Parathyroid adenoma (tissue), 2 donors: Measurements from ENCODE around the gene ITPKB.

Experiments
- H2AFZ ChIP-seq: fragments of 300-600 bp; sonication (generic); one replicate; pipeline ENCODE4 v1.7.0; 2017; ENCODE audit warnings: antibody characterized with exemption, mild to moderate bottlenecking
- H3K27ac ChIP-seq: fragments of 300-600 bp; sonication (generic); one replicate; pipeline ENCODE4 v1.7.0; 2017
- H3K27me3 ChIP-seq: fragments of 300-600 bp; sonication (generic); one replicate; pipeline ENCODE4 v1.7.0; 2017; ENCODE audit warnings: low read length; ENCODE audit not compliant: control insufficient read depth, insufficient read depth
- H3K36me3 ChIP-seq: fragments of 300-600 bp; sonication (generic); one replicate; pipeline ENCODE4 v1.7.0; 2017; ENCODE audit warnings: low read length; ENCODE audit not compliant: control insufficient read depth, insufficient read depth
- H3K4me1 ChIP-seq: fragments of 300-600 bp; sonication (generic); one replicate; pipeline ENCODE4 v1.7.0; 2017; ENCODE audit warnings: control low read depth
- H3K4me2 ChIP-seq: fragments of 300-600 bp; sonication (generic); one replicate; pipeline ENCODE4 v1.7.0; 2017; ENCODE audit warnings: low read length
- H3K4me3 ChIP-seq: fragments of 300-600 bp; sonication (generic); one replicate; pipeline ENCODE4 v1.7.0; 2017; ENCODE audit warnings: low read depth, low read length
- H3K79me2 ChIP-seq: fragments of 300-600 bp; sonication (generic); one replicate; pipeline ENCODE4 v1.7.0; 2017; ENCODE audit warnings: control low read depth
- H3K9ac ChIP-seq: fragments of 300-600 bp; sonication (generic); one replicate; pipeline ENCODE4 v1.7.0; 2017; ENCODE audit warnings: mild to moderate bottlenecking
- H3K9me3 ChIP-seq: fragments of 300-600 bp; sonication (generic); one replicate; pipeline ENCODE4 v1.7.0; 2017; ENCODE audit warnings: low read length; ENCODE audit not compliant: control insufficient read depth
- TF ChIP-seq, protein P1 (sequence below): fragments of 300-600 bp; sonication (generic); IDR thresholded peaks from one replicate; pipeline ENCODE4 v1.7.0; 2017; ENCODE audit warnings: antibody characterized with exemption, mild to moderate bottlenecking
- donor health status: primary hyperparathyroidism.

Gene ITPKB

DNA sequence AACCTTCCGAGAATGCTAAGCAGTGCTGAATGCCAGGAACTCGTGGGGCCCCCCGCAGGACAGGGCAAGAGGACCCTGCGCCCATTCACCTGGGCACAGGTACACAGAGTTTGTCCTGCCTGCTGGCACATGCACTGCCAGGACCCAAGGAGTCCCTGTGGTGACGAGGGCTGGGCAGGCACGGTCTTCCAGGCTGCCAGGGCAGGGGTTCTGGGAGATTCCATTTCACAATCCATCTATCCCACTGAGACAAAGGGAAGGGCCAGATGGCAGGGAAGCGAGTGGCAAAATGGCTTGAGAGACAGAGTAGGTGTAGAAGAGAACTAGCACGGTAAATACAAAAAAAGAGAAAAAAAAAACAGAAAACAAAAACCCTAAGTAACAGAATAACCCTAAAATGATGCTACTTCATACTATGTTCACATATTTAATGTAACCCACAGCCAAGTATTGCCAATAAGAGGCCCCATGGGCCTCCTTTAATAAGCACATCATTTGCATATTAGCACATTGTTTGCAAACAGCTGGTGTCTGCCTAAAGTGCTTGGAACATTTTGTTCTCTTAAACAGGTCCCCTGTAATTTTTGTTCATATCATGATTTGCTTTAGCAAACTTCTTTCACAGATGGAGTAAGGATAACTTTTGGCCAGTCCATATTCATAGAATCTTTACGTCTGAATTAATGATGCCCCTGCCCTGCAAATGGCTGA, 106.8 kb downstream of the ITPKB start:
- Histone ChIP-seq H2AFZ (no peak overlapping the region), H3K79me2 (no peaks in the 10 kb centered on the region), H3K9ac (no peak overlapping the region), H3K4me3 (no peak overlapping the region), H3K9me3 (no peaks in the 10 kb centered on the region), H3K4me2 (no peak overlapping the region), H3K36me3 (no peaks in the 10 kb centered on the region), H3K27me3 (no peaks in the 10 kb centered on the region), H3K4me1 (no peaks in the 10 kb centered on the region), H3K27ac (no peak overlapping the region)
- TF ChIP-seq, protein P1, sequence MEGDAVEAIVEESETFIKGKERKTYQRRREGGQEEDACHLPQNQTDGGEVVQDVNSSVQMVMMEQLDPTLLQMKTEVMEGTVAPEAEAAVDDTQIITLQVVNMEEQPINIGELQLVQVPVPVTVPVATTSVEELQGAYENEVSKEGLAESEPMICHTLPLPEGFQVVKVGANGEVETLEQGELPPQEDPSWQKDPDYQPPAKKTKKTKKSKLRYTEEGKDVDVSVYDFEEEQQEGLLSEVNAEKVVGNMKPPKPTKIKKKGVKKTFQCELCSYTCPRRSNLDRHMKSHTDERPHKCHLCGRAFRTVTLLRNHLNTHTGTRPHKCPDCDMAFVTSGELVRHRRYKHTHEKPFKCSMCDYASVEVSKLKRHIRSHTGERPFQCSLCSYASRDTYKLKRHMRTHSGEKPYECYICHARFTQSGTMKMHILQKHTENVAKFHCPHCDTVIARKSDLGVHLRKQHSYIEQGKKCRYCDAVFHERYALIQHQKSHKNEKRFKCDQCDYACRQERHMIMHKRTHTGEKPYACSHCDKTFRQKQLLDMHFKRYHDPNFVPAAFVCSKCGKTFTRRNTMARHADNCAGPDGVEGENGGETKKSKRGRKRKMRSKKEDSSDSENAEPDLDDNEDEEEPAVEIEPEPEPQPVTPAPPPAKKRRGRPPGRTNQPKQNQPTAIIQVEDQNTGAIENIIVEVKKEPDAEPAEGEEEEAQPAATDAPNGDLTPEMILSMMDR = no peak

DNA sequence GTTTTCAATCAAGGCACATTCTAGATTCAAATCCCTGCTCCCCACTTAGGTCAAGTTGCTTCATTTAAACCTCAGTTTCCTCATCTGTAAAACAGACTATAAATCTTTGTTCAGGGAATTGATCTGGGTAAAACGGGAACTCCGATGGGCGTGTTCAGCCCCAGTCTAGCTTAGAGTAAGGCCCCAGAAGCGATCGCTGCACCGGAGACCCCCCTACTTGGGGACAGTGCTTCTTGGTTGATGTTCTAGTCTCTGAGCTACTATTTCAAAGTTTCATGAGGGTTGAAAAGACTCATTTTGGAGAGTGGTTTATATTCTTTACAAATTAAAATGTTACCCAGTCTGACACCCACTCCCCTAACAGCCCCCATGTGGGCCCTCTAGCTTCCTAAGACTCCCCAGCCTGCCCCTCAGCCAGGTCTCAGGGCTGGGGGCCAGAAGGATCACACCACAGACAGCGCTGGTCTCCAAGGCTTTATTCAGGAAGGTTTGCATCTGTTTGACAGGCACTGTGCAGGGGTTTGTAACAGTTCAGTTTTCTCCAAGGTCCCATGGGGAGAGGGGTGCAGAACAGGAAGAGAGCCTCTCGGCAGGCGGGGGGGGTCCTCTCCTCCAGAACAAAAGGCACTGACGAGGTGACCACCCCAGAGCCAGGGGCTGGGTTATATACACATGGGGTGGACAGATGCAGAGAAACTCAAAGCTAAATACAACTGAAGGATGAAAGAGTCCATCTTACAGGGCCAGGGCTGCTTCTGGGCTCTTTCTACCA, 107.7 kb downstream of the ITPKB start:
- Histone ChIP-seq H3K79me2 (no peaks in the 10 kb centered on the region), H3K9ac (no peak overlapping the region), H2AFZ (no peak overlapping the region), H3K4me2 (no peak overlapping the region), H3K27ac (no peak overlapping the region), H3K4me3 (no peak overlapping the region), H3K36me3 (no peaks in the 10 kb centered on the region), H3K4me1 (no peaks in the 10 kb centered on the region), H3K9me3 (no peaks in the 10 kb centered on the region), H3K27me3 (no peaks in the 10 kb centered on the region)
- TF ChIP-seq, protein P1 = no peak

DNA sequence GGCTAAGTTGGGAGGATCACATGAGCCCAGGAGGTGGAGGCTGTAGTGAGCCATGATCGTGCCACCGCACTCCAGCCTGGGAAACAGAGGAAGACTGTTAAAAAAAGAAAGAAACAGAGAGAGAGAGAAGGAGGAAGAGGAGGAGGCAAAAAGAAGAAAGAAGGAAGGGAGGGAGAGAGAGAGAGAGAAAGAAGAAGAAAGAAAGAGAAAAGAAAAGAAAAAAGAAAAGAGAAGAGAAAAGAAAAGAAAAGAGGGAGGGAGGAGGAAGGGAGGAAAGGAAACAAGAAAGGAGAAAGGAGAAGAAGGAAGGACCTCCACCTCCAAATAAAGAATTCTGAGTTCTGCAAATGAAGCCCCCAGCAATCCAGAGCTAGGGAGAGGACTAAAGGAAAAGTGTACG, 108.5 kb downstream of the ITPKB start:
- H3K4me2 ChIP-seq = no peak overlapping the region
- no peaks in the 10 kb centered on the region for H3K9me3 ChIP-seq
- H3K4me3 ChIP-seq = no peak overlapping the region
- H3K36me3 ChIP-seq = no peaks in the 10 kb centered on the region
- H3K27ac ChIP-seq = no peak overlapping the region
- H3K4me1 ChIP-seq = no peaks in the 10 kb centered on the region
- H3K9ac ChIP-seq = no peak overlapping the region
- H3K27me3 ChIP-seq = no peaks in the 10 kb centered on the region
- H2AFZ ChIP-seq = no peak overlapping the region
- H3K79me2 ChIP-seq = no peaks in the 10 kb centered on the region
- TF ChIP-seq, protein P1 = no peak

DNA sequence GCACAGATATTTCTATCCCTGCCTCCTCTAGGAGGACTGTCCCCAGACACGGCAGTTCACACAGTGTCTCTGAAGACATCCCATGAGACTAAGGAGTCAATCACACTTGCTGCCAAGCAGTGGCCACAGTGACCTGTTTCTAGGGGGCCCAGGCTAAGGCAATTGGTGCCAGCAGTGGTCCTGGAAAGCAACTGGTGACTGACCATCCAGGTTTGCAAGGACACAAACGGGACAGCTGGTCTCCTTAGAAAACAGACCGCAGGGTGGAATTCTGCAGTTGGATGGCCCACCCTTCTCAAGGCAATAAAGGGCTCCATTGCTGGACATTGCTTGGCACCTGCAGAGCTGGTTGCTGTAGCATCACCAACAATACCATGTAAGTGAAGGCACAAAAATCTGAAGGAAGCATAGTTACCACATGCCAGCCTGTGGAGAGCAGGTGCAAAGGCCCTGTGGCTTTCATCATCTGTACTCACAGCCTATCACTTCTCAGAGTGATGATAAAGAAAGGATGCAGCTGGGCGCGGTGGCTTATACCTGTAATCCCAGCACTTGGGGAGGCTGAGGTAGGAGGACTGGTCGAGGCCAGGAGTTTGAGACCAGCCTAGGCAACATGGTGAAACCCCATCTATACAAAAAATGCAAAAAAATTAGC, 109.1 kb downstream of the ITPKB start:
- no peak overlapping the region for H2AFZ ChIP-seq
- TF ChIP-seq, protein P1 = no peak
- no peaks in the 10 kb centered on the region for H3K79me2 ChIP-seq
- no peaks in the 10 kb centered on the region for H3K4me1 ChIP-seq
- no peak overlapping the region for H3K27ac ChIP-seq
- no peak overlapping the region for H3K9ac ChIP-seq
- no peaks in the 10 kb centered on the region for H3K27me3 ChIP-seq
- no peaks in the 10 kb centered on the region for H3K9me3 ChIP-seq
- no peaks in the 10 kb centered on the region for H3K36me3 ChIP-seq
- H3K4me3 ChIP-seq = no peak overlapping the region
- H3K4me2 ChIP-seq = no peak overlapping the region
